Stimulated activated CD4-positive, alpha-beta T cell treated with anti-CD3 and anti-CD28 coated beads, TNF-alpha, amount 100 ng/mL, for 24 hours (primary cell): ENCODE results near the gene COLEC11.
"Not testable (repeated sequence)": the region's sequence is repeated elsewhere in the genome, so short reads cannot be mapped to it uniquely, and the experiment has no call there.

Source experiments
- DNase-seq, 3 experiments: peaks; one replicate each; pipeline ENCODE4 v3.0.0-alpha.2; 2020; ENCODE audit warnings: low read depth in 3 of 3

COLEC11 gene

DNA sequence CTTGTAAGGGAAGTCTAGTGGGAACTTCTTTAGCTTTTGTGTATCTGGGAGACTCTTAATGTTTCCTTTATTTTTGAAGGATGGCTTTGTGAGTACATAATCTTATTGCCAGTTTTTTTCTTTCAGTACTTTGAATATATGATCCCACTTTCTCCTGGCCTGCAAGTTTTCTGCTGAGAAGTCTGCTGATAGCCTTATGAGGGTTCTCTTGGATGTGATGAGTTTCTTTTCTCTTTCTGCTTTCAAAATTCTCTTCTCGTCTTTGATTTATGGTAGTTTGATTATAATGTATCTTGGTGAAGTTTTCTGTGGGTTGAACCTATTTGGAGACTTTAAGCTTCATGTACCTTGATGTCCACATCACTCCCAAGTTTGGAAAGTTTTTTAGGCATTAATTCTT is 28.1 kb downstream of the COLEC11 start:
- no peak for DNase-seq

DNA sequence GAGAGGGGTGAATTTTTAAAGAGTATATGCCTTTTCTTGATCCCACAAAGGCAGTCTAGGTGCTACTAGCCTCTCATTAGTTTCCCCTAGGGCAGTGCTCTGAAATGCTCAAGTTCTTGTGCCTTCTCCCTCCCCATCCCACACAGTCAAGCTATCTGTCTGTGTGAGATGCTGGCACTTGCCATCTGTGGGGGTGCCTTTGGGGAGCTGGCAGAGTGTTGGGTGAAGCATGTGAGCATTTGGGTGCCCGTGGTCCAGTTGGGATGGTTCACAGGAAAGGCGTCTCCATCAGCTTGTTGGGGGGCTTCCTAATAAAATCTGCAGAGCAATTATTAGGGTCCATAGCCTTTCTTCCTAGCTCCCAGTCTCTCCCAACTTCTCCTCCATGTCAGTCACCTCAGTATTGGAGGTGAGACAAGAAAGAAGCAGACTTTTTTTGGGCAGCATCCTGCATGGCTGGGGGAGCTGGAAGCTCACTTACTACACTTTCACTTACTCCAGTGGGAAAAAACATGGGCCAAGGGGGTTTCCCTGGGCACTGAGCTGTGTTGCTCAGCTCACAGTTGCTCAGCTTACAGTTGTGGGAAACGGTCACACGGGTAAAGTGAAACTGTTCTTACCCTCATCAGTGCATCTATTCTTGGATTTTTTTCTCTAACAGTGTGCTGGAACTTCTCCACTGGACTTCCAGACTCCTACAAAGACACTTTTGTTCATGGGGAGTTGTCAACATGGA is 29.3 kb downstream of the COLEC11 start:
- DNase-seq = no peak

DNA sequence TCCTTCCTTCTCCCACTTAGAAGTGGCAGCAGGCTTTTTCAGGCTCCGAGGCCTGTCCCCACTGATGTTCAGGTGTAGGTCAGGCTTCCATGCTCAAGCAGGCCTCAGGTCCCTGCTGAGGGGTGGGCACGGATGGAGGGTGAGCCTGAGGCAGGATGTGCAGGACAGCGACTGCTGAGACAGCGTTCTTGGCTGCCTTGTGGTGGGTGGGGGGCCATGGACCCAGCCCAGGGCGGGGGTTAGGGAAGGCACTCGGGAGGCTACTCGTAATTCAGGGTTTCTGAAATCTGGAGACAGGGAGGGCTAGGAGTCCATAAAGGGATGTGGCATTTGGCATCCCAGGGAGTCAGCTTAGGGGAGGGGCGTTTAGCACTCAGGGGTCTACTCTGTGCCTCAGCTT is 30.3 kb downstream of the COLEC11 start:
- no peak for DNase-seq

DNA sequence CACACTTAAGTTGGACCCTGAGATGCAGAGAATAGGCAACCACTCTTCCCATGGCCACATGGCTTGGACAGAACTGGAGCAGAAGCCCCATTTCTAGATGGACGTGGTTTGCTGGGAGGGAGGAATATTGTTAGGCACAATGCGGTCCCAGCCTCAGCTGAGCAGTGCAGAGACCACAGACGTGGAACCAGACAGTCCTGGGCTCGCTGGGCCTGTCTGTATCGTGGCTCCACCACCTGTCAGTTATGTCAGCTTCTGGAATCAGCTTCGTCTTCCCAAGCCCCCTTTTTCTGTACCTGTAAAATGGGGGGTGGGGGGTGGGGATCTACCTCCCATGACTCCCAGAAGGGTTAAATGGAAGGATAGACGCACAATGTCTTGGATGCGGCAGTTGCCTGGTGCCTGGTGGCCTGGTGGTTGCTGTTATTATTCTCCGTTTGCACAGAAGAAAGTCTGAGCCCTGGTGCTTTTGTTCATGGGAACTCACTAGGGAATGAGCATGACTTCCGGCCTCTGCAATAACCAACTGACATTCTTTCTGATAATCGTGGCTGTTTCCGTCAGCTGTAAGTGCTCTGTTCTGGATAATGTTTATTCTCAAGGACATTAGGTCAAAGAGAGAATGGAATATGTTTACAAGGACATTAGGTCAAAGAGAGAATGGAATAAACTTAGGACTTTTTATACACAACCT is 31.4 kb downstream of the COLEC11 start:
- no peak for DNase-seq

DNA sequence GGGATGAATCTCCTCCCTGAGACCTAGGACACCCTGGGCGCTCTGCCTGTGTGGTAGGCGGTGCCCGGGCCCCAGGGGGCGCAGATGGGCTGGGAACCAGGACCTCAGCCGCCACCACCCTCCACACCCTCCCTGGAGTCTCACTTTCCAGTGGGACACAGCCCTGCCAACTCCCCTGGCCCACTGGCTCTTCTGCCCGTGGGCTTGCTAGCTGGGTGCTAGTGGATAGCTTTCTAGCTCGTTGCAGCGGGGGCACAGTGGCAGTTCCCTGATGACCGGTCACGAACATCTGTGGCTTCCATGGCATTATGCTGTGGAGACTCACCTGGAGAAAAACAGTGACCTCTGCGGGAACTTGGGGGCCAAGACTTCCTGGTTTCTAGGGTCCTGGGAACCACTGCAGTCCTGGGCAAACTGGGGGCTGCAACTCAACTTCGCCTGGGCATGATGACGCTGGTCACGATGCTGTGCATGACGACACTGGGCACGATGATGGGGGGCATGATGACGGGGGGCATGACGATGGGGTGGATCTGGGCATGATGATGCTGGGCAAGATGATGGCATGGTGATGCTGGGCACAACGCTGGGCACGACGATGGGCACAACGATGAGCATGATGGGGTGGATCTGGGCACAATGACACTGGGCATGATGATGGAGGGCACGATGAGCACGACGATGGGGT is 32.0 kb downstream of the COLEC11 start:
- DNase-seq = no peak

DNA sequence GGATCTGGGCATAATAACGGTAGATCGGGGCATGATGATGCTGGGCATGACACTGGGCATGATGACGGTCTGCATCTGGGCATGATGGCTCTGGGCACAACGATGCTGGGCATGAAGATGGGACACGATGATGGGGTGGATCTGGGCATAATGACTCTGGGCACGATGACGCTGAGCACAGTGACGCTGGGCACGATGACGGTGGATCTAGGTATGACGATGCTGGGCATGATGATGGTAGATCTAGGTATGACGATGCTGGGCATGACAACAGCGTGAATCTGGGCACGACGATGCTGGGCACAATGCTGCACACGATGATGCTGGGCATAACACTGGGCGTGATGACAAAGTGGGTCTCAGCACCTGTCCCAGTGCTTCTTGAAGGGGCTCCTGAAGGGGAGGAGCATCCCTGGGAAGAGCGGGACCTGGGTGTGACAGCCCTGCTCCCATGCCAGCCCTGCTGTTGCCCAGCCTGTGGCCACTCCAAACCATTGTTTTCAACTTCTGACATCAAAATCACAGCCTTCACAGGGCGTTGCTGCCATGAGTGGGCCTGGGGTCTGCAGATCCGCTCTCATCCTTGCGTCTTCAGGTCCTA is 32.7 kb downstream of the COLEC11 start:
- no peak for DNase-seq

DNA sequence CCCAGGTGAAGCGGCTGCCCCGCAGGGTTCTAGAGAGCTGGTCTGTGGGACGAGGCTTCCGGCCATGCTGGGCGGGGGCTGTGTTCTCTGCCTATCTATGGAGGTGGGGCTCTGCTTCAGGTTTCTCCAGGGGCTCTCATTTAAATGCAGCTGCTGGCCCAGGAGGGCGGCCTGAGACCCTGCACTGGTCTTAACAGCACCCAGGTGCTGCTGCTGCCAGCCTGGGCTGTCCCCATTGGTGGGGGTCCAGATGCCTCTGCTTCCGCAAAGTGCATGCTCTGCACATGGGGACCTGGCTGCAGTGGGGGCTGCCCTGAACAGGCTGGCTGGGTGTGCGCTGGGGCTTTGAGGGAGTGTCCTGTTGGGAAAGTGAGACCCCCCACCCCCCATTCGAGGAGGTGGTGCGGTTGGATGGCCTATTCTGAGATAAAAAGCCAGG is 33.3 kb downstream of the COLEC11 start:
- no peak for DNase-seq

DNA sequence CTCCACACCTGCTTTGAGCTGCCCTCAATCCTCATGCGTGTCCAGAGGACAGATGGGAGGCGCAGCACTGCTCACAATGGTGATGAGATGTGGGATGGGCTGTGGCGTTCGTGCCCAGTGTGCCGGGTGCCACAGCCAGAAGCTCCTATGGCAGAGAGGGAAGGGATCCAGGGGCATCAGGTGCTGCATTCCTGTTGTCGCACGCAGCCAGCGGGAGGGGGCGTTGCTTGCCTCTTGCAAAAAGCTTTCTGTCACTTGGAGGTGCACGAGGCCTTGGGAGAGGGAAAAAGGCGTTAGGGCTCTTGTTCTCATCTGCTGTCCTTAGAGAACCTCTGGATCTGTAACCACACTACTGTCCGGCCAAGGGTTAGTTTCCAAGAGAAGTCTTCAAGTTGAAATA is 33.9 kb downstream of the COLEC11 start:
- DNase-seq = no peak

DNA sequence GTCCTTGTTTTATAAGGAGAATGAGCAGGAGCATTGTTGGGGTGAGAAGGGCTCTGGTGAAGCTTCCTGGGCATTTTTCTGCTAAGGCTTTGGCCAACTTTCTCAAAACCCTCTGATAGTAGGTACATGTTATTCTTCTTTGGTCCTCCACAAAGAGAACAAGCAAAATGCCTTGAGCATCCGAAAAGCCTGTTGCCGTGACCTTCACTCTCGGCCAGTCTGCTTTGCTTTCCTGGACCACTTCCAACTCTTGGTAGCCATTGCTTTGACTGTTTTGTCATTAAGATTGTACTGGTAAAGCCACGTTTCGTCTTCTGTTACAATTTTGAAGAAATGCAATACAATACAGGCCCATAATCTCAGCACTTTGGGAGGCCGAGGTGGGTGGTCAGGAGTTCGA is 35.7 kb downstream of the COLEC11 start:
- no peak for DNase-seq

DNA sequence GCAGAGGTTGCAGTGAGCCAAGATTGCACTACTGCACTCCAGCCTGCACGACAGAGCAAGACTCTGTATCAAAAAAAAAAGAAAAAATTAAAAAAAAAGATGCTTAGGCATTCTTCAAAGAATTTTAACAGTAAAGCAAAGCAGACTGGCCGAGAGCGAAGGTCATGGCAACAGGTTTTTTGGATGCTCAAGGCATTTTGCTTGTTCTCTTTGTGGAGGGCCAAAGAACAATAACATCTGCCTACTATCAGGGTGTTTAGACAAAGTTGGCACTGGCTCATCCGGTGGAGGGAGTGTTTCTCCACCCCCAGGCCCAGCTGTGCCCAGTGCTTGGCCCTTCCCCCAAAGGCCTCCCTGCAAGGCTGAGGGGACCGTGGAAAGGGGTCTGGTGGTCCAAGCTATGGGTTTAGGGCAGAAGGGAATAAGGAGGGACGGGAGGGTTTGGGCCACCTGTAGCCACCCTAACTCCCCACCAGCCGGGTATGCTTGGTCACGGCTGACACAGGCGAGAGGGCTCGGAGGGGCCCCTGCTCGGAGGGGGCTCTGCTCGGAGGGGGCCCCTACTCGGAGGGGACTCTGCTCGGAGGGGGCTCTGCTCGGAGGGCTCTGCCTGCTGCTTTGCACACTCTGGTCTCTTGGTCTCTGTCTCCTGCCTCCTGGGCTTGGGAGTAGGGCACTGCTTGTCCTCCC is 36.4 kb downstream of the COLEC11 start:
- no peak for DNase-seq

DNA sequence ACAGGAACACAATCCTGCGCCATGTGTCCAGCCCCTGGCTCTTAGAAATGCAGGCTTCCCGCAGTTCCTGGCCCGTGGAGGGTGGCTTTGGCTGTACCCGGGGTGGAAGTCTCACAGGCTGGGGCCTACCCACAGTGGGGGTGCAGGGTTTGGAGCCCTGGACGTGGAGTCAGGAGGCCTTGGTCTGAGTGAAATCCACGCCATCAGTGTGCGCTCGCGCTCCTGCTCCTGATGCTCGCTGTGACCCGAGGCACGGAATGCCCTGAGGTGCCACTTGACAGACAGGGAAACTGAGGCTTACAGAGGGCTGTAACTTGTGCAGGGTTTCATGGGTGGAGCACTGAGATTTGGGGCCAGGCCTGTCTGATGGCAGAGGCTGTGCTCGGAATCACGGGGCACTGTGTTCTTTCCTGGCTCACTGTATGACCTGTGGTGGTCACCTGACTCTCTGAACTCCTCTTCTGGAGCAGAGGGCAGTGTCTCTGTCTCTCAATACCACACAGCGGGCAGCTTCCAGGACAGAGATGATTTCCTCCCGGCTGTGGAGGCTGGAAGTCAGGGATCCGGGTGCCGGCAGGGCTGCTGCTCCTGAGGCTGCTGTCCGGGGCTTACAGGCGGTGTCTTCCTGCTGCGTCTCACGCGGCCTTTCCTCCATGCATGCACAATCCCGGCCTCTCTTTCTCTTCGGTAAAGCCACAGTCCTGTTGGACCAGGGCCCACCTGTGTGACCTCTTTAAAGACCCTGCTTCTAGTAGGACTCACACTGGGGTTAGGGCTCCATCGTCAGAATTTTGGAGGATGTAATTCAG is 37.1 kb downstream of the COLEC11 start:
- no peak for DNase-seq

DNA sequence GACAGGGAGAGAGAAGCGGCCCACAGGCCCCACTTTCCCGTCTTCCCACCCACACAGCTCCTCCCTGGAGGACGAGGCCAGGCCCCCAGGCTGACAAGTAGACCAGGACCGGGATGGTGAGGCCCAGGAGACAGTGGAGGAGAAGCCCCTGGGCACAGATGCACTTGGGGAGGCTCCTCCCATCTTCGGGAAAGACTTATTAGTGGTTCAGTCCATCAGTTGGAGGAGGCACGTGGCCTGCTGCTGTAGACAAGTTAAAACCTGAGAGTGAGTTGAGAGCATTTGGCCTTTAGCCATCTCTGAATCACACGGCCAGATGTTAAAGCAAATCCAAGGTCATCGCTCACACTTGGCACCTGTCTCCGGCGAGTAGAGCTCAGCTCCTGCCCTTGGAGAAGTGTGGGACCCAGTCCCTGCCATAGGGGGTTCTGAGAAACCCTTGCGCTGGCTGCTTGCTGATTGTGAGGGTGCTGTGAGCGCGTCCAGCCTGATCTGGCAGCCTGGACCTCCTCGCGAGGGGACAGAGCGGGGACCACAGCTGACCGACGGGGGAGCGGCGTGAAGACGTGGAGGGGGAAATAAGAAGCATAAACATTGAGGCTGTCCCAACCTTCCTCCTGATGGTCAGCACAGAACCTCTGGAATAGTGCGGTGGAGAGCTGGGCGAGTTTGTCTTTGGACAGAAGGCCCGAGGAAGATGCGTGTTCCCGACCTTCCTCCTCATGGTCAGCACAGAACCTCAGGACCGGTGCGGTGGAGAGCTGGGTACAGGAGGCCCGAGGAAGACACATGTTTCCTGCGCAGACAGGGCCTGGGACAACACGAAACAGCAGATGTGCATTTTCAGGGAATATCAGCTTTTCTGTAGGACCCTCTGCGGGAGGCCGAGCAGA is 38.4 kb downstream of the COLEC11 start:
- DNase-seq = no peak

DNA sequence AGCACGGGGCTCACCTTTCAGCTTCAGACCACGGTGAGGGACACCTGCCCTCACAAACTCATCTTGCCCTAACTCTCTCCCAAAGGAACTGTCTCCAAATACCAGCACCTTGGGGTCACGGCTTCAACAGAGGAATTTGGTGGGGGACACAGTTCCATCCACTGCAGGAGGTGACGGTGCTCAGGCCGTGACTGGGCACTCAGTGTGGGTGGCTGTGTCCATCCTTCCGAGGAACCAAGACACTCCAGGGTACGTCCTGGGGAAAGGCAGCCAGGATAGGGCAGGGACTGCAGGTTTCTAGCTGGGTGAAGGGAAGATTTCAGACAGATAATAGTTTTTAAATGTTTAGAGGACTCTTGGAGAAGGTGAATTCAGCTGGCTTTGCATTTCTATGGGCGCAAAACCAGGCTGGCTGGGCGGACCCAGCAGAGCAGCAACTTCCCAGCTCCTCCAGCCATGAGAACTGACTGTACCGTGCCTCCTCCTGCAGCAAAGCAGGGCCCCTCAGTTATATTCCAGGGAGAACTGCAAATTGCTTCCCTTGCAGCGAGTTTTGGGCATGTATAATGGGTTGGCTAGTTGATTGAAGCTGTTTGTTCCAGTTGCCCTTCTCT is 39.2 kb downstream of the COLEC11 start:
- DNase-seq = no peak

DNA sequence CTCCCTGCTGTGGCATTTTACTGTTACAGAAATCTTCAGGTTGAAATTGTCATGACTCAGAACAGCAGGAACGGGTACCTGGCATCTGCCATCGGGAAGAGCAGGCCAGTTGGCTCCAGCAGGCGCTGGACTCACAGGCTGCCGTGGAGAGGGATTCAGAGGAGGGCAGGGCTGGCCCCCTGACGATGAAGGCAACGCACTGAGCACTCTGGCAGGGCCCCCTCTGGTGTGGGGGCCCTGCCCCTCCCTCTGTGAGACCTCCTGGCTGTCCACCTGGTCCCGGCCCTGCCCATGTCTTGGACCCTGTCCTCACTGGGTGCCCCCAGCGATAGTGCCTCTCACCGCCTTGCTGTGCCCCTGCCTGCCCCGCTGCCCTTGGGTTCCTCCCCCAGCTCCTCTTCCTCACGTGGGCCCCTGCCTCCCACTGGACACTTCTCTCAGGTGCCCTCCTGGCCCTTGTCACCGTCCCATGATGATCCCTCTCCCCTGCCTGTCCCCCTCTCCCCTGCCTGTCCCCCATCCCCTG is 39.7 kb downstream of the COLEC11 start:
- no peak for DNase-seq

DNA sequence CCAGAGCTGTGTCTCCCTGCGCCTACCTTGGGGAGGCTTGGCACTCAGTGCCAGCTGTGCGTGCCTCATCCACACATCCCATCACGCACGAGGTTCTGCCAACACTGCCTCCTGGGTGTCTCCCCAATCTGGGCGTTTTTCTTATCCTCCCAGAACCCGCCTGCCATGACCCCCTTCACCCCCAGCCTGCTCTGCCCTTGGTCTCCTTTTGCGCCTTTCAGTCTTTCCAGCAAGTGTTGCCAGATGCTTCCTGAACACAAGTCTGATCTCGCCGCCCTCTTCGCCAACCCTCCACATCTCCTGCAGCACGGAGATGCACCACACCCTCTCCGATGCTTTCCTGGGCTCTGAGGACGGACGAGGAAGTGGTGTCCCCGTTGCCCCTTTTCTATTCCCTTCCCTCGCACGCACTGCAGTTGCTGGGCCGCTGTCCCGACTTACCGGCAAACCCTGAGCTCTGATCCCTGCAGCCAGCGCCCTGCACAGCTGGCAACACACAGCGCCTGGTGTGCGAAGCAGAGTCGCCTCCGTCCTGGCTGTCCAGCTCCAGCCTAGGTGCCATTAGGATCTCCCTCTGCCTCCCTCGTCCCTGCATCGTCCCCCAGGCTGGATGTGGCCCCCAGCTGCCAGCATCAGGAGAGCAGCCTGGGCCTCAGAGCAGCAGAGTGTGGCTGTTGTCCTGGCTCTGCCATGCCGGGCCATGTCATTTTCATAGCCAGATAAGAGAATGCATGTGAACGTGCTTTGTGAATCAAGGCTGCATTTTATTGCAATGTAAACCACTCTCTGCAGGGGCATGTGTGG is 40.5 kb downstream of the COLEC11 start:
- DNase-seq = no peak

DNA sequence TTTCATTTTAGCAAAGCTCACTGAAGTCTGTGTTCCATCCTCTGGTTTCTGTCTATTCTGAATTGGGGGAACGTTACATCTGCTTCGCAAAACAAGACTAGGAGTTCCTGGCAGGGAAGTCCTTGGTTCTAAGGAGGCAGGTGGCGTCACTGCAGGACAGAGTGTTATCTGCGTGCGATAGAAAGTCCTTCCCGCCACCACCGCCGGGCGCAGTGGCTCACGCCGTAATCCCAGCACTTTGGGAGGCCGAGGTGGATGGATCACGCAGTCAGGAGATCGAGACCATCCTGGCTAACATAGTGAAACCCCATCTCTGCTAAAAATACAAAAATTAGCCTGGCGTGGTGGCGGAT is 41.0 kb downstream of the COLEC11 start:
- not testable (repeated sequence) for DNase-seq

DNA sequence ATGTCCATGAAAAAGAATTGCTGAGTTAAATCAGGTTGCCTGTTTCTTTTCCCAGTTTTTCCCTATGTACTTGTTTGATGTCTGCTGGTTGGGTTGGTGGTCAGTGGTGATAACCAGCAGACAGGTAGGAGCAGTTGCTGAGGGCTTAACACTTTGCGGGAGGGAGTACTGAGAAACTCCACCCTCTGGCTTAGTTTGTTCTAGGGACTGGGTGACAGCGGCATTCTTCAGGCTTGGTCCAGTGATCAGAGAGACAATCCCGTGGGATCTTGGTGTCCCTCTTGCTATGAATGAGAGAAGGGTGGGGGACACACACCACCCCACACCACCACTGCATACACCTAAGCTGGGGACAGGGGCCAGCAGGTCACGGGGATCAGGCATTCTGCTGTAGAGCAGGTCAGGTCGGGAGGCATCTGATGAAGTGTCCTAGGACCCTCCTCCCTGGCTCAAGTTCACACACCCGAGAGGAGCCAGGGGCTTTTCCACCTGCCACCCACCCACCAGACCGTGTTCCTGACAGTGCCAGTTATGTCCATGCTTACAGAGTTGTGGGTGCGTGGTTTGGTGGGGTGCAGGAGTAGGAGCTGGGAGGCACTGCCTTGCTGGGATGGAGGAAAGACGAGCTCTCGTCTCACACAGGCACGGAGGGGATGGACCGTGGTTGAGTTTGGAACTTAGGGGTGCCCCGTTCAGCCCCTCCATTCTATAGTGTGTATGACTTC is 41.8 kb downstream of the COLEC11 start:
- DNase-seq = no peak

DNA sequence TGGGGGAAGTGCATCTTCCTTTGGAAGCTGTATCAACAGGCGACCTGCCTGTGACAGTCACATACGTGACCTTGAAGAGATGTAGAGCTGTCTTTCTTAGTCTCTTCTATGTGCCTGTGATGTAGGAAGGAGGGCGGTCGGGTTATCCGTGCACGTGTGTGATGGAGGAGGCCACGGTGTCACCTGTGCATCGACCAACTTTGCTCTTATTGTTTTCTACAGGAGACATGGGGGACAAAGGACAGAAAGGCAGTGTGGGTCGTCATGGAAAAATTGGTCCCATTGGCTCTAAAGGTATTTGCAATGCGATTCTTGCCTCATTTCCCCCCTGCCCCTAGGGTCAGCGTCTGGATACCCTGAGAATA is 42.4 kb downstream of the COLEC11 start:
- no peak for DNase-seq
